ENCODE data around the gene PHKG2. TPM values are rescaled to one million over a fixed set of nuclear protein-coding genes. Genes with fewer than 3 reads are reported as not detected.
A peak's percentile ranks its signal among the peaks of the same experiment; 100 is the strongest.

The PHKG2 gene
- polyA plus RNA-seq, 4 donors, result 19.4 to 44.5 (median 26.0) TPM

GRCh38 chr16:30771726-30772125 lies 23.5 kb downstream of the PHKG2 start:
- DNase-seq (ENCODE audit: low read depth in 4 of 4, low spot score in 3 of 4), result no peak

GRCh38 chr16:30773826-30774225 lies 25.6 kb downstream of the PHKG2 start:
- DNase-seq (ENCODE audit: low read depth in 4 of 4, low spot score in 3 of 4), result no peak

- DNase-seq (ENCODE audit: low read depth in 4 of 4, low spot score in 3 of 4), result no peak
These were observed 26.3 kb downstream of the PHKG2 start for GRCh38 chr16:30774367-30775130.

- no peak for DNase-seq (ENCODE audit: low read depth in 4 of 4, low spot score in 3 of 4)
These were observed 26.8 kb downstream of the PHKG2 start for GRCh38 chr16:30775131-30775391.

- peak; percentile 70 to 81 (median 76) for DNase-seq (ENCODE audit: low read depth in 4 of 4, low spot score in 3 of 4)
These were observed 27.4 kb downstream of the PHKG2 start for GRCh38 chr16:30775392-30776188.

- no peak for DNase-seq (ENCODE audit: low read depth in 4 of 4, low spot score in 3 of 4)
These were observed 29.5 kb downstream of the PHKG2 start for GRCh38 chr16:30777591-30778297.

GRCh38 chr16:30778549-30779244 lies 30.5 kb downstream of the PHKG2 start:
- no peak for DNase-seq (ENCODE audit: low read depth in 4 of 4, low spot score in 3 of 4)

GRCh38 chr16:30779596-30779995 lies 31.4 kb downstream of the PHKG2 start:
- DNase-seq (ENCODE audit: low read depth in 4 of 4, low spot score in 3 of 4), result no peak

GRCh38 chr16:30780021-30780420 lies 31.8 kb downstream of the PHKG2 start:
- no peak for DNase-seq (ENCODE audit: low read depth in 4 of 4, low spot score in 3 of 4)

- no peak for DNase-seq (ENCODE audit: low read depth in 4 of 4, low spot score in 3 of 4)
These were observed 32.3 kb downstream of the PHKG2 start for GRCh38 chr16:30780549-30780948.

GRCh38 chr16:30782486-30783279 lies 34.5 kb downstream of the PHKG2 start:
- DNase-seq (ENCODE audit: low read depth in 4 of 4, low spot score in 3 of 4), result no peak

GRCh38 chr16:30783280-30784109 lies 35.3 kb downstream of the PHKG2 start:
- no peak for DNase-seq (ENCODE audit: low read depth in 4 of 4, low spot score in 3 of 4)

- DNase-seq (ENCODE audit: low read depth in 4 of 4, low spot score in 3 of 4), result no peak
These were observed 36.0 kb downstream of the PHKG2 start for GRCh38 chr16:30784215-30784614.

- DNase-seq (ENCODE audit: low read depth in 4 of 4, low spot score in 3 of 4), result no peak
These were observed 37.2 kb downstream of the PHKG2 start for GRCh38 chr16:30785126-30786106.

GRCh38 chr16:30786115-30786935 lies 38.1 kb downstream of the PHKG2 start:
- DNase-seq (ENCODE audit: low read depth in 4 of 4, low spot score in 3 of 4), result no peak

GRCh38 chr16:30786936-30787612 lies 38.8 kb downstream of the PHKG2 start, which contains the start of gene ZNF629:
TSS of gene ZNF629 (minus strand) at chr16:30787205. CDS start at chr16:30784482, 2,723 bp downstream.
- DNase-seq (ENCODE audit: low read depth in 4 of 4, low spot score in 3 of 4), result peak in 2 of 4 donors; percentile 80 to 81

All from left renal pelvis (tissue), 4 donors.